ENCODE data around the gene ABCC1. TPM values are rescaled to one million over a fixed set of nuclear protein-coding genes. Genes with fewer than 3 reads are reported as not detected.

The ABCC1 gene
- total RNA-seq, 4 donors from 2014 or later = 17.3 to 105 (median 28.3) TPM

- TF ChIP-seq CTCF (IDR thresholded peaks at IDR 0.05) = no peak
- no peak for TF ChIP-seq POLR2A (IDR thresholded peaks at IDR 0.05)
- Histone ChIP-seq H3K27ac (no peak overlapping the region), H3K4me1 (no peaks in the 10 kb centered on the region), H3K36me3 (peaks cover 0 to 74% (median 0%) of the 10 kb centered on the region in 3 donors), H3K9me3 (no peaks in the 10 kb centered on the region), H3K4me3 (no peak overlapping the region), H3K27me3 (no peaks in the 10 kb centered on the region)
- no peak for DNase-seq
Measured at GRCh38 chr16:16133943-16134604, 184.7 kb downstream of the ABCC1 start.

- TF ChIP-seq POLR2A (IDR thresholded peaks at IDR 0.05) = no peak
- TF ChIP-seq CTCF (IDR thresholded peaks at IDR 0.05) = no peak
- no peaks in the 10 kb centered on the region for H3K27me3 ChIP-seq
- no peaks in the 10 kb centered on the region for H3K9me3 ChIP-seq
- no peak overlapping the region for H3K27ac ChIP-seq
- DNase-seq = no peak
- peaks cover 0 to 85% (median 0%) of the 10 kb centered on the region in 3 donors for H3K36me3 ChIP-seq
- no peak overlapping the region for H3K4me3 ChIP-seq
- no peaks in the 10 kb centered on the region for H3K4me1 ChIP-seq
Measured at GRCh38 chr16:16136588-16136987, 187.2 kb downstream of the ABCC1 start.

GRCh38 chr16:16137110-16137509 lies 187.7 kb downstream of the ABCC1 start:
- Histone ChIP-seq H3K36me3 (peaks cover 0 to 85% (median 0%) of the 10 kb centered on the region in 3 donors), H3K27me3 (no peaks in the 10 kb centered on the region), H3K4me3 (no peak overlapping the region), H3K4me1 (no peaks in the 10 kb centered on the region), H3K27ac (no peak overlapping the region), H3K9me3 (no peaks in the 10 kb centered on the region)
- DNase-seq = no peak
- TF ChIP-seq CTCF (IDR thresholded peaks at IDR 0.05) = no peak
- no peak for TF ChIP-seq POLR2A (IDR thresholded peaks at IDR 0.05)

- Histone ChIP-seq H3K27ac (no peak overlapping the region), H3K27me3 (no peaks in the 10 kb centered on the region), H3K4me1 (no peaks in the 10 kb centered on the region), H3K36me3 (peaks cover 0 to 85% (median 0%) of the 10 kb centered on the region in 3 donors), H3K9me3 (no peaks in the 10 kb centered on the region), H3K4me3 (no peak overlapping the region)
- no peak for DNase-seq
- no peak for TF ChIP-seq CTCF (IDR thresholded peaks at IDR 0.05)
- TF ChIP-seq POLR2A (IDR thresholded peaks at IDR 0.05) = no peak
Measured at GRCh38 chr16:16138034-16138635, 188.7 kb downstream of the ABCC1 start.

GRCh38 chr16:16139061-16139460 lies 189.6 kb downstream of the ABCC1 start:
- DNase-seq = no peak
- Histone ChIP-seq H3K9me3 (no peaks in the 10 kb centered on the region), H3K4me3 (no peak overlapping the region), H3K4me1 (no peaks in the 10 kb centered on the region), H3K36me3 (peaks cover 0 to 81% (median 0%) of the 10 kb centered on the region in 3 donors), H3K27me3 (no peaks in the 10 kb centered on the region), H3K27ac (no peak overlapping the region)
- no peak for TF ChIP-seq POLR2A (IDR thresholded peaks at IDR 0.05)
- no peak for TF ChIP-seq CTCF (IDR thresholded peaks at IDR 0.05)

Measured in Peyer's patch (tissue), 4 donors.